HG02623 (cell line): ENCODE data around the gene LCP1.
"Not testable (repeated sequence)": the region's sequence is repeated elsewhere in the genome, so short reads cannot be mapped to it uniquely, and the experiment has no call there.

Source experiments
- ATAC-seq: cut with Tn5 transposase; IDR thresholded peaks from one replicate; pipeline ENCODE4 v1.9.1; 2021; ENCODE audit warnings: moderate library complexity; ENCODE audit not compliant: unreplicated experiment

The LCP1 gene

DNA sequence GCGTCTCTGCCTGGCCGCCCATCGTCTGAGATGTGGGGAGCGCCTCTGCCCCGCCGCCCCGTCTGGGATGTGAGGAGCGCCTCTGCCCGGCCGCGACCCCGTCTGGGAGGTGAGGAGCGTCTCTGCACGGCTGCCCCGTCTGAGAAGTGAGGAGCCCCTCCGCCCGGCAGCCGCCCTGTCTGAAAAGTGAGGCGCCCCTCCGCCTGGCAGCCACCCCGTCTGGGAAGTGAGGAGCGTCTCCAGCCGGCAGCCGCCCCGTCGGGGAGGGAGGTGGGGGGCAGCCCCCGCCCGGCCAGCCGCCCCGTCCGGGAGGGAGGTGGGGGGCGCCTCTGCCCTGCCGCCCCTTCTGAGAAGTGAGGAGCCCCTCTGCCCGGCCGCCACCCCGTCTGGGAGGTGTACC, 19.2 kb downstream of the LCP1 start:
- not testable (repeated sequence) for ATAC-seq

DNA sequence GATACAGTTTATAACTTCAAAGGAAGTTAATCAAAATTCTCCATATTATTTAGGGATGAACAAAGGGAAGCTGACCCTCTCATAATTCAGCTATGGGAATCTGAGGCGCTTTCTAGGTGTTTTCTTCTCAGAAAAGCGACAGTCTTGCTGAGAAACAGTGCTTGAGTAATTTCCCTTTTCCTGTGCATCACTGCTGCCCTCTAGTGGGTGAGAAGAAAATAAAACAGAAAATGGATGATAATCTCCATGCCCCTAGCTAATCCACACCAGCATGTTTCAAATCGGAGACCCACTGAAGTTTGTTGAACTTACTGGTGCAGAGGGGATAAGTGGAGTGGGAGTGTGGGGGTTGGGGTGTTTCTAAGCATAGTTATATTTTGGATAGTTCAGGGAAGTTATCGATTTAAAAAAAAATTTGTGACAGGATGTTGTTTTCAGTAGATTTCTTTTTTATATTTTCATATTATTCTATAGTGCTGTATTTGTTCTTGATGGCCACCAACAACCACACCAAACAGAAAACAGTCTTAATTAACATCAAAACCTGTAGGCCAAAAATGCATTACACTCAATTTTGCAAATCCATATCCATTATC, 21.4 kb downstream of the LCP1 start:
- no peak for ATAC-seq

DNA sequence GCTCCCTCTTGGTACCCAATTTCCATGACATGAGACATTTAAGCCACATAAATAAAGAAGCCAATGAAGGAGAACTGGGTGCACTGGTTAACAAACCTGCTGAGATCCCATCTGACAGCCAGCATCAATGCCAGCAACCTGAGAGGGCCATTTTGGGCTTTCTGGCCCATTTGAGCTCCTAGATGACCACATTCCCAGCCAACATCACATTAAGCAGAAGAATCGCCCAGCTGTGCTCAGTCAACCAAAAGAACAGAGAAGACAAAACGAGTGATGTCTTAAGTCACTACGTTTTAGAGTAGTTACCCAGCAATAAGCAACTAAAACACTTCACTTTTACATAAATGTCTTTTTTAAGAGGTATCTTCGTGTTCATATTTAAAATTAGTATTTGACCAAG, 21.9 kb downstream of the LCP1 start:
- ATAC-seq: no peak

DNA sequence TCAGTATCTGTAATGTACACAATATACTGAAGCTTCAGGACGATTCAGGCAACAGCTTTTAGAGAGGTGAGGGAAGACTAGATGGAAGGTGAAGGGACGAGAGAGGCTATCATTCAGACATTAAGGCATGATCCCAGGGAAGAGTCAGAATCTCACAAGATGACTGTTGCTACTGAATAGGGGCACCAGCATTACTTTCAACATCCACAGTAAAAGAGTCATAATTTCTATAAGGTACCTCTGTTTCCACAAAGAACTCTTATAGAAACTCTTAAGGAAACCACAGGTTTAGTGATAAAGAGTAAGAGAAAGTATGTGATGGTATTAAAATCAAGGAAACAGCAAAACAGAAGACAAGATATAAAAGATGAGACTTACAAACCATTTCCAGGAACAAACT, 23.0 kb downstream of the LCP1 start:
- ATAC-seq: no peak

DNA sequence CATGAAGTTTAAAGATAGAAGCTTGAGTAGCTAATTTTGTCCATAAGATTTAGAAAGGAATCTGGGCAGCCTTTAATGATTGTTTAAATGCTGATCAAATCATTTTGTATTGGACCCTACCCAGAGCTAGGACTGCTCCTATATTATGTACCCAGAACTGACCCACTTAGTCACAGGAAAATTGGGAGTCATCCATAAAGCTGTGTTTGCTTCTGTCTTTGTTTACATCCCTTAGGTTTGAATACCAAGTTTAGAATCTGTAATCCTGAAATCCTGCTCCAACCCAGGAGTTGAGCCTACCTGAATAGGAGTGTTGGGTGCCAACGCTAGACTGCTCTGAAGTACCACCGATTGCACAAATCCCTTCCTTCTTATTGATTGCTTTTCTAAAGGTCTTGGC, 23.8 kb downstream of the LCP1 start:
- ATAC-seq: no peak

DNA sequence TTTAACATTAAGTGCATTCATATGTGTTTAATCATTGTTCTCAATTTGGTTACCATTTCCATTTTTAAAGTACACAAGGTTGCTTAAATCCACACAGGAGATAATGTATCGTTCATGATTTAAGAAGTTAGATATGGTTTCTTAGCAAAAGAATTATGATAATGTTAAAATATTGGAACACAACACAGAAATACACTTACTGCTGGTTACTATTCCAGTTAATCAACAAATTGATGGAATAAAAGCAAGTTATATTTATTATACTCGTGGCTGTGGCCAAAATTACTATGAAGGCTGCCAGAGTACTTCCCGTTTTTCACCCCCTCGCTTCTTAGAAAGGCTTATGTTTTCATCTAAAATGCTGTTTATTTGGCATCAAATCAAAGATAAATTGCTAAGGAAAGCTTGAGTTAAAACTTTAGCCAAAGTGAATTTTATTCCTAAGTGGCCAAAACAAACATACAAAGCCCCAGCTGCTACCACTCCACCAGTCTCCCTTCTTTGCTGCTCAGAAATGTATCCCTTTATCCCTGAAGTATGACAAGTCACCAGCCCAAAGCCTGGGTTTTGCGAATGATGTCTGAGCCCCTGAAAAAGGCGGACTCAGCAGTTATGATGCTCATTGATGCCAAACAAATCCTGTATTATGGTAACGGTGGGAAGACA, 27.7 kb downstream of the LCP1 start:
- ATAC-seq: no peak

DNA sequence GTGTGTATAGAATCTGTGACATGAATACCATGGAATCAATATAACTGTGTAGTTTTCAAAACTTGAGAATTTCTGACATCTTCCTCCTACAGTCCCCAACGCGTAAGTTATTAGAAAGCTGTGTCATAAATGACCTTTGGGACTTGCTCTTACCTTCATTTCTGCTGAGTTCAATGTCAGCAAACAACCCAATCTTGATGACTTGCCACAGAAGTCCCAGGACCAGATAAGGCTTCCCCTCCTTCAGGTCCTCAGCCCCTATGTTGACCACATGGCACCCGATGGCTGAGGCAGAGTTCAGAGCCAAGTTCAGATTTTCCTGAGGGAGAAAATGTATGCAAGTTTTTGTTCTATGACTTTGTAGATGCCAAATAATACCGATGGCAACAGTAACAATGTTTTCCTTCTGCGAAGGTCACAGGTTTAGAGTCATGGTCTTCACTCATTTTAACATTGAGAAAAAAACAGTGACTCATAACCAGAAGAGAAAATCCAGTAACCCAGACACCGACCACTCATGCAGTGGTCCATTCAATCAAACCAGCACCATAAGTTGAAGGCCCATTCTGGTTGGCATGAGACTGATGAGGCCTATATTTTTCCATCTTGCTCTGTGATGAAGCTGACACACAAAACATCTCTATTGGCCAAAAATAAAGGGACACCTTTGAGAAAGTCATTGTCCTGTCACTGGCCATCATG, 29.2 kb downstream of the LCP1 start:
- ATAC-seq: no peak

DNA sequence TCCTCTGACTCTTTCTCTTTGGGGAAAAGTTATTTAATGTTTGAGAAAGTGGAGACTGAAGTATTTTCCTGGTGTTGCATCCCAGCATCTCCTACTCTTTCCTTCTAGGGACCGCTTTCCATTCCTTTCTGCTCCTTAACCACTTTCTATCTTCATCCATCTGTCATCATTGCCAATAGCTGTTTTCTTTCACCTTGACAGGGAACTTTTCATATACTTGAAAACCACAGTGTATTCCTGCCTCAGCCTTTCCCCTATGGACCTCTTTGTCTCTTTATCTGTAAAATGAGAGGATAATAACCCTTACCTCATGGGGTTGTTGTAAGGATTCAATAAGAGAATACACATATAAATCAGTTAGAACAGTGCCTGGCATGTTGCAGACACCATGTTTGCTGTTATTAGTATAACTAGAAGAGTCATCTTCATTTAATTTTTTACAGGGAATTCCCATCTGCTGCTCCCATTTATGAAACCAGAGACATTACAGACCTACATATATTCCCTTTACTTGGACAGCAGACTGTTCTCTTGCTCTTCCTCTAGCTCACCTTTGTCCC, 31.8 kb downstream of the LCP1 start:
- ATAC-seq: no peak

DNA sequence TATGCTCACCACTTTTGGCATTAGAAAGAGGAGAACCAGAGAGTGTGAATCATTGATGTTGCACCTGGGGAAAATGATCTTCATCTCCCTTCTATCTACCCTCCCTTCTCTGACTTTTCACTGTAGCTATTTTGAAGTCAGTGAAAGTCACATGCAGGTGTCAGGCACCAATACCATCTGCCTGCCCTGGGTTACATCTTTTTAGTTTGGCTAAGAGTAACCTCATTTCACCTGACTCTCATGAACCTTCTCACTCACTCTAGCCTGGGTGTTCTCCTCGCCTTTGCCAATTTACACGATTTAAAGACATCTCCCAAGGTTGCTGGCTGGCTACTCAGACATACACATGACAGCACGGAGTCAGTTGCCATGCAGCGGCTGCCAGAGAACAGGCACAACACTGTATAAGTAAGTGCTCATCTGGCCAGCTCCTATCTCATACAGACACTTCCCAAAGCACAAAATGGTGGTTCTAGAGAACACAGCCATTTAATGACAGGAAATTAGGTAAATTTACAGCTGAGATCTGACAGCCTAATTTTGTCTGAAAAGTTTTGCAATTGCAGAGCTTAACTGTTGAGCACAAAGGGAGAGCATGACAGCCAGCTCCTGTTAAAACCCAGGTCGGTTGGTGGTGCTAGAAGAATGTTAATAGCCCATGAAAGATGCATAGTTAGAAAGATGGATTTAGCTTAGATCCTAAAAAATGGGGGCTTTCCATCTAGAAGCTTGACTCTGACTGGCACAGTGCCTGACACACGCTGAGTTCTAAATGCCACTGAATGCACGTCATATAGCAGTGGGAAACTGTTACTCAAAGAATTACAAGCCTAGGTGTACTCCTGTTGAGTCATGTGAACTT, 32.5 kb downstream of the LCP1 start:
- no peak for ATAC-seq

DNA sequence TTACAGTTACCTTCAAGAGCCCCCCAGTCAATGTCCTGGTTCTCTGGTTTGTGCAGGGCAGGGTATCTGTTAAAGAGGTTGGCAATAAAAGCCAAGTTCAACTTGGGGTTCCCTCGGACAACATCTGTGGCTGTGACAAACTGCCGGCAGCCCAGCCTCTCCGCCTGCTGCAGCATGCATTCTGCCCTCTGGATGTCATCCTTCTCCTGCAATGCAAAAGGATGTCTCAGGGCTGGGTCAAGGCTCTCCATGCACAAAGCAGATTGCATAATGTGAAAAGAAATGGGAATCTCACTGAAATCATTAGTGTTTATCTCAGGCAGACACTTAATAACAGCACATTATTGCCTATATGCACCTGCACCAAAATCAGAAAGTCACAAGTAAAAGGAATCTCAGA, 35.1 kb downstream of the LCP1 start:
- no peak for ATAC-seq

DNA sequence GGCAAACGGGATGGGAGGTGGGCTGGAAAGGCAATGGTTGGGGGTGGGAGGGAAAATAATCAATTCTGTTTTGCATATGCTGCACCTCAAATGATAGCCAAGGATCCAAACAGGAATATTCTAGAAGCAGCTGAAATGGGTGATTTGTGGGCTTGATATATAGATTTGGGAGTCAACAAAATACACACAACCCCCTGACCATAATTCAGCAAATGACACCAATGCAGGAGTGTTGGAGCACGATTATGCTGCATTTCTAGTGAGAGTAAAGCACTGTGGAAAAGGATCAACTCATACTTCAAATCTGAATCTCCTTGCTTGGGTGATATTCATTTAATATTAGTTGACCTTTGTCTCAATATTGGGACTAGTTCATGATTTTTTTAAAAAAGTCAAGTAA, 36.0 kb downstream of the LCP1 start:
- ATAC-seq: no peak

DNA sequence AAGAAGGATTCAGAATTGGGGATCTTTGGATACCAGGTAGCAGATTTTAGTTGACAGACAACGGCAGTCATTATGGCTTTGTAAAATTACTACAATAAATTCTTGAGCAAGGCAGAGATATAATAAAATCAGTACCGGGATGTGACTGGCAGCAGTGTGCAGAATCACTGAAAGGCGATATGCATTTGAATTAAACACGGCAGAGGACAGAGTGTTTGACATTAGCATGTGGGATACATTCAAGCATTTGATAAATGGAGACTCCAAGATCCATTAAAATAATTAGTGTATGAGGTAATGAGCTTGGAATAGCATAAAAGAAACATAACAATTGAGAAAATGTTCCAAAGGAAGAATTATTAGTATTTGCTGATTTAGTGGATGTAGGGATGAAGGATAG, 36.8 kb downstream of the LCP1 start:
- ATAC-seq: no peak

DNA sequence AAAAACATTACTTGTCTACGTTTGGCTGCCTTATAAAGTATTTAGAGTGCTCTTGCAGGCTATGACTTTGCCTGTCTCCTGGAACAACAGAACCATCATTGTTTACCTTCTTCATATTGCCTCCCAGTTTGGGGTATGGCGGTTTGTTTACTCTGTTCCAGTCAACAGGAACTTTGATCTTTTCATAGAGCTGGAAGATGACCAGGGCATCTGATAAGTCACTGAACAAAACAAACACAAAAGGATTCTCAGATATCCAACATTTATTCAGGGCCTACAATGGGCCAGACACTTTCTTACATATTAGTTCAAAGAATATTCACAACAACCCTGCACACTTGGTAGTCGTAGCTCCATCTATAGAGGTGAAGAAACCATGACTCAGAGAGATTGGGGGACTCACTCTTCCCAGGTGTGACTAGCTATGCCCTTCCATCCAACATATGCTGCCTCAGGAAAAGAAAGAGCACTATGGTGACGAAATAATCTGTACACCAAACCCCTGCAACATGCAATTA, 38.7 kb downstream of the LCP1 start:
- no peak for ATAC-seq

DNA sequence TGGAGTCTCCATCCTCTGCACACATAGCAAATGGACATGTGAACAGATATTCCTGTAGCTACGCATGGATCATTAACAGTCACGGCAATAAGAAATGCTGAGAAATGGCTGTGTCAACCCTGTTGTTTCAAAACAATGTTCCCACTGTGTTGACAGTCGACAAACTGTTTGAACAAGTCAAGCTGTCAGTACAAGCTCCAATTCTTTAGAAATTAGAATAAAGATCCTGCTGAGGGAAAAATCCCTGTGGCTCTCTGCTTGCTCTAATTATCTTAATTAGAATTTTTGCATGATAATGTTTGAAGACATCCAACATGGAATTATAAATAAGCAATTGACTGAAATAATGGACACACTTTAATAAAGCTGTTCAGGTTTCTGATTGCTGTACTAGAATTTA, 39.2 kb downstream of the LCP1 start:
- no peak for ATAC-seq

DNA sequence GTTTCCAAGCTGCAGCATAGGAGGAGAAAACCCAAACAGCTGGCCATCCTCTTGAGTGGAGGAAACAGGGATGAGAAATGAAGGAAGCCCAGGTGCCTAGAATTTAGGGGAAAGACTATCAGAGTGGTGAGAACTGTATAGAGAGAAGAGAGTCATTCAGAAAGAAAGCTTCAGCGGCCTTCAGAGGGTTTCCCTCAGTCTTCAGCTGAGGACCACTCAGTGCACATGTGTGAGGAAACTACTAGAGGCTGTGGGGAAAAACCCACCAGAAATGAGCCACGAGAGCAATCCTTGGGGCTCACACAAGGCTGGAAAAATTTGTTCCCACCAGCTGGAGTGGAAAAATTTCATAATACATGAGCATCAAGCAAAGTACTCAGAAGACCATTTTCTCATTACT, 41.9 kb downstream of the LCP1 start:
- ATAC-seq: no peak

DNA sequence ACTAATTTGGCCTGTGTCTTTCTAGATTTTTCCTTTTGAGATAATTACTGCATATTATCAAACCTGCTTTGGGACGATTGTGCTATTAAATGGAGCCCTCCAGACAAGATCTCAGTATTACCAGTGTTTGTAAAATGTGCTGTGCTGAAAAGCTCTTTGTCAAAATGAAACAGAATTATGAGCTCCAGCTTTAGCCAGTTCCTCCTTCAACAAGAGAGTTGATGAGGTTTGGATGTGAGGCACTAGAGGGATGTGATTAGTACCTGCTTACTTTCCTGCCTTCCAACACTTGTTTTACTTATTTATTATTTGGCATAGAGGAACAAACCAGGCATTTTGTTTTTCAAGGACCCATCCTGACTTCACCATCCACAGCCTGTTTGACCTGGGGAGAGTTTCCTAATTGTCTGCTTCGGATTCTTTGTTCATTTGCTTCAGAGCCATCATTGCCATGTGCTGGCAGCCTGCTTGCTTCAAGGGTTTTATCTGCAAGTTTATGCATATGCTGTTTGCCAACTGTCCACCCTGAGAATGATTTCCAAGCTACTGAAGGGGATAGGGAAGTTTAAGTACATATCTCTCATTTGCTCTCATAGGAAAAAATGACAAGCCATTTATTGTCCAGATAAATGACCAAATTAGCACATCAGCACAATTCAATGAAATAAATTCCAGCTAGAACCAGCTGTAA, 44.2 kb downstream of the LCP1 start:
- ATAC-seq: no peak

DNA sequence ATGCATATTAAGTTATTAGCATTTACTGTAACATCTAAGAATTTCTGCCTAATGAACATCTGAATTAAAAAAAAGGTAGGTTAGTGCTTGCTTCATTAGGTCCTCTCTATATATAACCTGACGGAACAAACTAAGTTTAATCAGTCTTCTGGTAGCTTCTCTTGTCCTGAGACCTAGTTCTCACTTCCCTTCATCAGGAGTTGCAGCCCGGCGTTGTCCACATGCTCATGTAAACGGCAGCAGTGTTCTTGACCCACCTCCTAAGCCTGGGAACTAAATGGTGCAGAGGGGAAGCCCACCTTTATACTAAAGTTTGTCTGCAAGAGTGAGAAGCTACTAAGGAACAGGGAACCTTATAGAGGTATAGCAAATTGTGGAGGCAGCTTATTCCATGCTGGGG, 45.3 kb downstream of the LCP1 start:
- ATAC-seq: no peak

DNA sequence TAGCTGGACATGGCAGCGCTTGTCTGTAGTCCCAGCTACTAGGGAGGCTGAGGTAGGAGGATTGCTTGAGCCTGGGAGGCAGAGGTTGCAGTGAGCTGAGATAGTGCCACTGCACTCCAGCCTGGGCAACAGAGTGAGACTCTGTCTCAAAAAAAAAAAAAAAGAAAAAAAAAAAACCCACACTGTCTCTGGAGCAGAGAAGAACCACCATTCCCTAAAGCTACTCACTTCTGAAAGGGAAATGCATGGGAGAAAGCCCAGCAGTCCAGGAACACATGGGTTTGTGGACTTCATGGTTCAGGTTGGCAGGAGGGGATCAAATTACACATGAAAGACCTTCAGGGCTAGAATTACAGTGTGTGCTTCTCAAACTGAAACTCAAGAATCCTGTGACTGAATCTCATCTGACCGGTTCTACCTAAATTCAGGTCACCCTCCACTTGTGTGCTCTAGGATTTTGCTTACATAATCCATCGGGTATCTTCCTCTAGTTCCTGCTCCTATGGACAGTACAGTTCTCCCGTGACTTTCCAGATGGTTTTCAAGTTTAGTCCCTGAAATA, 46.9 kb downstream of the LCP1 start:
- no peak for ATAC-seq

DNA sequence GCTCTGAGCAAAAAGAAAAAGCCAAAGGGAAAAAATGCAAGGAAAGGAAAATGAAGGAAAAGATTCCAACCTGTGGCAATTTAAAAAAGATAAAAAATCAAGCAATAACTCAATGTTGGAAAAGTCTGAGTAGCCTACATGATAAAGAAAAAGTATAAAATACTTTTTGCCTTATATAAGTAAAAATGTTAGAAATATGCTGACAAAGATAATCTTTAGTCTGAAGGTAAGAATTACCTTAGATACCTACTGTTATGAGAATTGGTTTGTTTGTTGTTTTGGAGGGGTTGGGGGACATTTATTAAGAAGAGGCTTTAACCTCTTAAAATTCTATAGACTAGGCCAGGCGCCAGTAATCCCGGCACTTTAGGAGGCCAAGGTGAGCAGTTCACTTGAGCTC, 47.5 kb downstream of the LCP1 start:
- ATAC-seq: no peak

DNA sequence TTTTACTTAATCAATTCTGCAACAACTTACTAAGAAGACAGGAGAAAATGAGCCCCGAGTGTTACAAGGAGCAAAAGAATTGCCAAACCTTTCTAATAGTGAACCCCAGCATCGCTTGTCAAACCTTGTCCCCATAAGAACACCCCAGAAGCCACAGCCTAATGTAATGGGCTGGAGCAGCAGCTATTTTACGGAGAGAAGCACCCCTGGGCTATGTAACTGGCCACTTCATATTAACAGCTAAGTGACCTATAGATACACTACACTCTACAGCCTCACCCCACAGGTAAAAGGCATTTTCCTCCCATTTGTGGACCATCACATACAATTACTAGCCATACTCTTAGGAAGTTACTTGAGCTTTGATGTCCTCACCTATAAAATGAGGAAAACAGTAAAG, 49.9 kb downstream of the LCP1 start:
- no peak for ATAC-seq
